Fibroblast of peridontal ligament (primary cell): Measurements from ENCODE around the gene UCHL5.
A peak's percentile ranks its signal among the peaks of the same experiment; 100 is the strongest.
"Not testable (repeated sequence)": the region's sequence is repeated elsewhere in the genome, so short reads cannot be mapped to it uniquely, and the experiment has no call there.

Experiments used
- DNase-seq: peaks from one replicate; pipeline ENCODE4 v3.0.0-alpha.2; 2010; ENCODE audit errors: extremely low read depth

The UCHL5 gene

GRCh38 chr1:193062698-193063463, 3.7 kb upstream of the UCHL5 start:
- DNase-seq = no peak

DNA sequence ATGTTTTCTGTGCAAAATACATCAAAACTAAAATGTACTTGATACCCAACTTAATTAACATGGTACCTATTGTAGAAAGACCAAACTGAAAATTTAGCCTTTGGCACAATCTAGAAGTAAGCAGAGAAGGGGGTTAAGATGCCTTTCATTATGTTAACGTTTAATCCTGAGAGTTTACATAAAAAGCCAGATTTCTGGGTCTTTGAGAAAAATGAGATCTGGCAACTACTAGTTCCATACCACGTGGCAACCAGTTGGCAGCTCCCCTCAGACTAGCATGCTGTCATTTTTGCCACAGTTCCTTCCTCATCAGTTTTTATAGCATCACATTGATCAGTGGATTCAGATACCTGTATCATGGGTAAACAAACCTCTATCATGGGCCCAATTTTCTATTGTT, 1.8 kb upstream of the UCHL5 start:
- peak; percentile 44 for DNase-seq

DNA sequence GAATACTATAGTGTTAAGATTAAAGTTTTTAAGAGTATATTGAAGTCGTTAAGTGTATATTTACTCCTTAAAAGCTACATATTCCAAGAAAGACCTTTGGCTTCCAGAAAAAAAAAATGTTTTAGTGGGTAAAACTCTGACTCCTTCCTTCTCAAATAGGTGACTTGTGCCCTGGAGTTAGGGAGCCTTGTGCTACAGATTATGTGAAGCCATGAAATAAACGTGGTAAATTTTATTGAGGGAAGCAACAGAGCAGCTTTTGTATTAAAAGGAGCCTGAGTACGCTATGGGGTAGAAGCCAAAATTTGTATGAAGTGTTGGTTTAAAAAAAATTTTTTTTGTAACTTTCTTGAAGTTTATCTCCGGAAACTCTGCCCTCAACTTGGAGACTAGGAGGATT, 1.2 kb upstream of the UCHL5 start:
- DNase-seq = peak; percentile 17

DNA sequence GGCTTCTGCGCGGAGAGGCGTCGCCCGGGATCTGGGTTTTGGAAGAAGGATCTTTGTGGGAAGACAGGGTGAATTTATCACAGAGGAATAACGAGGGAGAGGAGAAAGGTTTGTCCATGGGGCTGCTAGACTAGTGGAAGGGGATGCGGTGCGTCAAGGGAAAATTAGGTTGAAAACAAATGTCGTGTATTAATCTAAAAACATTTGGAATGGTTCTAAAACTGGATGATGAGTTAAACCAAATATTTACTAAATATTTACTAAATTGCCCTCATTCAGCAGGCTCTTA, 899 bp upstream of the UCHL5 start:
- no peak for DNase-seq

DNA sequence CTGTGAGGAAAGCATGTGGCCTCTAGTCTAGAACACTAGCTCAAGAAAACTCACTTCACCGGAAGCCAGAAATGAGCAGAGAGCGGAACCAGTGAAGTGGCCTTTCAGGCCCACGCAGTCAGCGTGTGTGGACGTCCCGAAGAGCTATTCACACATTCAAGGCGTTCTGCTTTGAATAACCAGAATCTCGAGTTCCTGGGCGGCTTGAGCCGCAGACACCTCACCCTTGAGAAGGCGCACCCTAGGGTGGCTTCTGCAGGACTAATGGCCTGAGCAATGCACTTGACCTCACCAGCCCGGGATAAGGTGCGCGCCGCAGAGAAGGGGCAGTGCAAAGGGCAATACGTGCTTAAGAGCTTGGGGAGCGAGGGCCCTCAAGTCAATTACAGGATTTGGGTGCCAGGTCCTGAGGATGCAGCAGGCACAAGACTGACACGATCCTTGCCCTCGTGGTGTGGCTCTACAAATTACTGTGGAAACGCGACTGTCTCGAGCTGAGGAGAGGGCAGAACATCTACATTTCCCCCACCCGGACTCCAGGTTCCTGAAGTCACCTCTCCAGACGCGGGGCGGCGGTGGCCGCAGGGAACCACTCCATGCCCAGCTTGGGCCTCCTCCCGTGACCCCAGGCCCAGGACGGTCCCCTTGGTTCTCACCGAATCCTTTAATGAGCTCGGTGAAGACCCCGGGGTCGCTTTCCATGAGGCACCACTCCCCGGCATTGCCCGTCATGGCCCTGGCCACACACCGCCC, 455 bp downstream of the UCHL5 start:
- peak; percentile 45 for DNase-seq

- DNase-seq = no peak
Observed at GRCh38 chr1:193054169-193054675, 4.9 kb downstream of the UCHL5 start.

DNA sequence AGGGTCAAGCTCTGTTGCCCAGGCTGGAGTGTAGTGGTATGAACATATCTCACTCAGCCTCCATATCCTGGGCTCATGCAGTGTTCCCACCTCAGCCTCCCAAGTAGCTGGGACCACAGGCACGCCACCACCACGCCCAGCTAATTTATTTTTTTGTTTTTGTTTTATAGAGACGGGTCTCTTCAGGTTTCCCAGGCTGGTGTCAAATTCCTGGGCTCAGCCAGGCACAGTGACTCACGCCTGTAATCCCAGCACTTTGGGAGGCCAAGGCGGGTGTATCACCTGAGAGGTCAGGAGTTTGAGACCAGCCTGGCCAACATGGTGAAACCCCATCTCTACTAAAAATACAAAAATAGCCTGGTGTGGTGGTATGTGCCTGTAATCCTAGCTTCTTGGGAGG, 10.2 kb downstream of the UCHL5 start:
- not testable (repeated sequence) for DNase-seq

DNA sequence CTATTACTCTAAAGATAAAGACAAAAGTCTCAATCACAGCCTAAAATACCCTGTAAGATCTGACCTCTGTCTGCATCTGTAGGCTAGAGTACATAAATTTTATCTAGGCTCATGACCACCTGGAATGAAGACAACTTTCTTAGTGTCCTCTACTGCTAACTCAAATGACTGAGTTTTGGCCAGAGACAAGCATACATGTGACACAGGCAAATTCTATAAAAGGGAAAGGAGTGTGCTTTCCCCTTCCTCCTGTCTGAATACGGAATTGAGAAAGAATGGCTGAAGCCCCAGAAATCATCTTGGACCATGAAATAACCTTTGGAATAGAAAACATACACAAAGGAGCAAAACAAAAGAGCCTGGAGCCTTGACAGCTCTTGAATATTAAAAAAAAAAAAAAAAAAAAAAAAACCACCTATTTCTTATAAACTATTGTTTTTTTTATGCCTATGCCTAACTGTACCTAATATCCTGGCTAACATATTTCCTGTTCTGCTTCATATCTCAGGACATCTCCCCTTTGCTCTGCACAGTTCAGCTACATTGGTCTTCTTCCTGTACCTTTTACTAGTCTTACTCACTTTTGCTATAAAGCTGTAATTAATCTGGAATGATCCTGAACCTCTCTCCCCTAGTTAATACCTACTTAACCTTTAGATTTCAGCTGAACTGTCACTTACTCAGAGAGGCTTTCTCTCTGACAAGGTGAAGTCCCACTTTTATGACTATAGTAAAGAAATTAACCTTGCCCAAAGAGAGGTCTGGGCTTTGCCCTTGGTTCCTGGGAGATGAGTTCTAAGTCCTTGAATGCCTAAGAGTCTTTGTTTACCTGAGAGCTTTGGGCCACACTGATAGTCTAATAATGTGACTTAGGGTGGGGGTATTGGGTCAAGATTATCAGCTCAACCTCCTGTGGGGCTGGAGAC, 16.1 kb downstream of the UCHL5 start:
- no peak for DNase-seq

DNA sequence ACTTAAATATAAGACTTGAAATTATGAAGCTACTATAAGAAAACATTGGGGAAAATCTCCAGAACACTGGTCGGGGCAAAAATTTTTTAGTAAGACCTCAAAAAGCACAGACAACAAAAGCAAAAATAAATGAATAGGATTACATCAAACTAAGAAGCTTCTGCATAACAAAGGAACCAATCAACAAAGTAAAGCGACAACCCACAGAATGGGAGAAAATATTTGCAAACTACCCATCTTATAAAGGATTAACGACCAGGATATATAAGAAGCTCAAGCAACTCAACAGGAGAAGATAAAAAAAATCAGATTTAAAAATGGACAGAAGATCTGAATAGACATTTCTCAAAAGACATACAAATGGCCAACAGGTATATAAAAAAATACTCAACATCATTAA, 19.1 kb downstream of the UCHL5 start:
- no peak for DNase-seq

DNA sequence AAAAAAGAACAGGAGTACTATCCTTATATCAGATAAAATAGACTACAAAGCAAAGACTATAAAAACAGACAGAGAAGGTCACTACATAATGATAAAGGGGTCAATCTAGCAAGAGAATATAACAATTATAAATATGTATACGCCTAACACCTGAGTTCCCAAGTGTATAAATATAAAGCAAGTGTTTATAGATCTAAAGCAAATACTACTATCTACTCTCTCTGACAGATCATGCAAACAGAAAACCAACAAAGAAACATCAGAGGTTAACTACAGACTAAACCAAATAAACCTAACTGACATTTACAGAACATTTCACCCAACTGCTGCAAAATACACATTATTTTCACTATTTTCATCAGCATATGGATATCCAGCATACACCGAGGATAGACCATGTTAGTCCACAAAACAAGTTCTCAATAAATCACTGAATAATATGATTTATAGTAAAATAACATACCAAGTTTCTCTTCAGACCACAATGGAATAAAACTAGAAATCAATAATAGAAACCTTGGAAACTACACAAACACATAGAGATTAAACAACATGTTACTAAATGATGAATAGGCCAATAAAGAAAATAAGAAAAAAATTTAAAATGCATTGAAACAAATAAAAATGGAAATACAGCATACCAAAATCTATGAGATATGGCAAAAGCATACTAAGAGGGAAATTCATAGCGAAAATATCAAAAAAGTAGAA, 22.7 kb downstream of the UCHL5 start:
- no peak for DNase-seq

DNA sequence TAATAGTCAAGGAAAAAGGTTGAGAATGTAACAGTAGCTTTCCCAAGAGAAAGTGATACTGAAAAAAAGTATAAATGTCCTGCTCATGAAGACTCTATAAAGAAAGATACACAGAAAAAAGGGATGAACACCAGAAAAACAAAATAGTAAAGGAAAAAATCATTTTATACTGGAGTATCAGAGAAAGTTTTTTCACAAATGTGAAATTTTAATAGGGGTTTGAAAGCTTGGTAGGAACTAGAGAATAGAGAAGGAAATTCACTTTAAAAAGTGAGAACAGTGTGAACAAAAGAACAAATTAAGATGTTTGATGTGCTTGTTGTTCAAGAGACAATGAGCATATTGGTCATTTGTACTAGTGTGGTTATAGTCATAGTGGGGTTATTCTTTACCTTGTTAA, 25.6 kb downstream of the UCHL5 start:
- DNase-seq = no peak

DNA sequence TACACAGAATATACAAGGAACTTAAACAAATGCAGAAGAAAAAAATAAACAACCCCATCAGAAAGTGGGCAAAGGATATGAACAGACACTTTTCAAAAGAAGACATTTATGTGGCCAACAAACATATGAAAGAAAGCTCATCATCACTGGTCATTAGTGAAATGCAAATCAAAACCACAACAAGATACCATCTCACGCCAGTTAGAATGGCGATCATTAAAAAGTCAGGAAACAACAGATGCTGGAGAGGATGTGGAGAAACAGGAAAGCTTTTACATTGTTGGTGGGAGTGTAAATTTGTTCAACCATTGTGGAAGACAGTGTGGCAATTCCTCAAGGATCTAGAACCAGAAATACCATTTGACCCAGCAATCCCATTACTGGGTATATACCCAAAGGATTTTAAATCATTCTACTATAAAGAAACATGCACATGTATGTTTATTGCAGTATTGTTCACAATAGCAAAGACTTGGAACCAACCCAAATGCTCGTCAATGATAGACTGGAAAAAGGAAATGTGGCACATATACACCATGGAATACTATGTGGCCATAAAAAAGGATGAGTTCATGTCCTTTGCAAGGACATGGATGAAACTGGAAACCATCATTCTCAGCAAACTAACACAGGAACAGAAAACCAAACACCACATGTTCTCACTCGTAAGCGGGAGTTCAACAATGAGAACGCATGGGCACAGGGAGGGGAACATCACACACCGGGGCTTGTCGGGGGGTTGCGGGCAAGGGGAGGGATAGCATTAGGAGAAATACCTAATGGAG, 26.3 kb downstream of the UCHL5 start:
- not testable (repeated sequence) for DNase-seq

GRCh38 chr1:193031431-193031830, 27.7 kb downstream of the UCHL5 start:
- peak; percentile 53 for DNase-seq

- DNase-seq = no peak
Observed at GRCh38 chr1:193030280-193030679, 28.9 kb downstream of the UCHL5 start.

DNA sequence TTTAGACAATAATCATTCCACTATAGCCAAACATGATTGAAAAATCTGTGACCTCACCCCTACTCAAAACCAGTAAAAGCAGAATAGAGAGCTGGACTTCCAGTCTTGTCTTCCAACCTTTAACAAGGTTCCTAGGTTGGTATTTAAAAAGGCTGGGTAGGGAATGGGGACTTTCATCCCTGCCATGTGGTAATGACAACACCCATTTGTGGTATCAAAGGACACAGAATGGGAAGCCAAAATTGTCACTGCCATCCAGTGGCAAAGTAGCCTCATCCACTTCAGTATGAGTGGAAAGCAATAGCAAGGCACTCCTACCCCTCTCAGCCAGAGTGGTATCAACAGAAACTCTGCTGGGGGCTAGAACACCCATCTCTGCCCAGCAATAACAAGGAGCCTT, 33.9 kb downstream of the UCHL5 start:
- no peak for DNase-seq

DNA sequence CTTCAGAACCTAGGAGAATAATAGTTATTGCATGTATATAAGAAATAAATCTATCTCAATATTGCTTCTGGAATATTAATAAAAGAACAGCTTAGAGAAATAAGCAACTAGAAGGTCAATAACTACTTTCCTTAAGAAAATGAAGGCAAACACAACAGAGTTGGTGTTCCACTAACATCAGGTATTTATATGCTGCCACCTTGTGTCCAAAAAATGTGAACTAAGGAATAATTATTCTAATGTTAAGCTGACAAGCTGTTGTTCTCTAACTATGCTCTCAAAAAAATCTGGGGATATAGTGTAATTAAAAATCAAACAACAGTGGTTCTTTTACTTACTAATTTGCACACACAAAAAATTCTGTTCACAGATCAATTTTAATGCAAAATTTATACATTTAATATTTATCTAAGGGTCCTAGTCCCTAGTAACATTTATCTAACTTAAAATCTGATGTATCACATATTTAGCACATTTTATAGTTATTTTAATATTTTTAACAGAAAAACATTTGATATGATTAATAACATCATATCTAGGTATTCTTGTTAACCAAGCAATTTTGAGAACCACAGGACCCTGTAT, 39.6 kb downstream of the UCHL5 start:
- DNase-seq = peak; percentile 85

DNA sequence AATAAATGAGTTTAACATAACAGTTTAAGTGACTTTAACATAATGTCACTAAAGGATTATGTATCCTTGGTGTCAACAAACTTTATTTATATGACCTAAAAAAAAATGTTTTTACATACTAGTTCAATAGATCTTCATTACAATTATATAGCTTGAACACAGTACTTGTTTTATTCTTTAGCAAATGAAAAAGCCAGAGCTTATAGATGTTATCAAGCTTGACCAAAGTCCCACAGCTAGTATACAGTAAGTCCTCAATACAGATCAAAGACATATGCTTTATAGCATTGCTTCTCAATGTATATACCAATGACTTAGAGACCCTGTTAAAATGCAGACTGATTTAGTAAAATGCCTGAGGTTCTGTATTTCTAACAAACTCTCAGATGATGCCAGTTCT, 42.4 kb downstream of the UCHL5 start:
- DNase-seq = no peak

DNA sequence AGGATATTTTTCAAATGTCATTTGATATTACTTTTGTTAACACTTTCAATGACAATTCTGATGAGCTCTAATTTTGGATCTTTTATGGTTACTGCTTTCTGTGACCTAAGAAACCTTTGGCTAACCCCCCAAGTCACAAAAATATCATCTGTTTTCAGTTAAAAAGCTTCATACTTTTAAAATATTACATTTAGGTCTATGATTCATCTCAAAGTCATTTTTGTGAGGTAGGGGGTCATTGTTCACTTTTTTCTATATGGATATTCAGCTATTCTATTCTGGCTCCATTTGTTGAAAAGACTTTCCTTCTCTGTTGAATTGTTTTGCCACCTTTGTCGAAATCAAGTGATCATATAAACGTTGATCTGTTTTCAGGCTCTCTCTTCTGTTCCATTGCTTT, 44.8 kb downstream of the UCHL5 start:
- DNase-seq = peak; percentile 48

DNA sequence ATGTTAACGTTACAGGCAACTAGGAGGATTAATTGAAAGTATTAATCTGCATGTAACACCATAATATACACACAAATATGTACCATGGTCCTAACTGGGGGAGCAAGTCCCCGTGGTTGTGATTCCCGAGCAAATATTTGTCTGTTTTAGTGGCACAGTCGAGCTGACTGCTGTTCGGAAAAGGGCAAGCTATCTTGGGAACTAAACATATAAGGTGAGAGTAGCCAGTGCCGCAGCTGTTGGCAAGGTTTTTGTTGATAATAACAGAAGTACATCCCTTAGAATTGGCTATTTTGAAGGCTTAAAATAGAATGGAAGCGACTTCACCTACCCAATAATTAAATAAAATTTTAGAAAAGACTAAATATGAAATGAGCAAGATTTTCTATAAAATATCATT, 45.5 kb downstream of the UCHL5 start:
- no peak for DNase-seq

- DNase-seq = peak; percentile 92
Observed at GRCh38 chr1:193013005-193013404, 46.2 kb downstream of the UCHL5 start.
